Vagina (tissue), 2 donors: ENCODE measurements around the gene SCN4B. TPM values are rescaled to one million over a fixed set of nuclear protein-coding genes. Genes with fewer than 3 reads are reported as not detected.

ENCODE experiments used
- DNase-seq, 2 donors: peaks; one replicate each; pipeline ENCODE4 v3.0.0-alpha.2; 2017; ENCODE audit errors: extremely low spot score in 2 of 2
- H3K27ac ChIP-seq: fragments of 200-600 bp; sonication (generic); one replicate; pipeline ENCODE4 v1.5.1; 2019
- H3K27me3 ChIP-seq: fragments of 200-600 bp; sonication (generic); one replicate; pipeline ENCODE4 v1.5.1; 2019
- H3K36me3 ChIP-seq, 2 donors: fragments of 200-600 bp; sonication (generic); one replicate each; pipeline ENCODE4 v1.5.1; 2017 to 2019
- H3K4me1 ChIP-seq: fragments of 200-600 bp; sonication (generic); one replicate; pipeline ENCODE4 v1.5.1; 2019
- H3K4me3 ChIP-seq, 2 donors: fragments of 200-600 bp; sonication (generic); 1 replicate in 1 of 2; 2 replicates in 1 of 2; pipeline ENCODE4 v1.5.1; 2016 to 2019
- H3K9me3 ChIP-seq: fragments of 200-600 bp; sonication (generic); one replicate; pipeline ENCODE4 v1.5.1; 2019
- POLR2A ChIP-seq, 2 donors: fragments of 450-650 bp; IDR thresholded peaks; one replicate each; pipeline ENCODE4 v1.6.1; 2017; ENCODE audit warnings: antibody characterized with exemption in 2 of 2, mild to moderate bottlenecking in 2 of 2, moderate library complexity in 2 of 2
- POLR2AphosphoS5 ChIP-seq, 2 donors: sonication (generic); formaldehyde crosslinking; IDR thresholded peaks; one replicate each; pipeline ENCODE4 v1.9.0; 2017; ENCODE audit warnings: antibody characterized with exemption in 2 of 2, mild to moderate bottlenecking in 2 of 2, low read depth in 1 of 2; ENCODE audit not compliant: insufficient read depth in 1 of 2
- intact Hi-C: fragments of 100-400 bp; cut with DNase I; formaldehyde crosslinking; loops from one replicate; pipeline ENCODE4 v1.15.1; 2023
- total RNA-seq: library from RNA; depleted of rRNA; stranded (reverse); fragments of >200 nt; gene quantifications from one replicate; pipeline ENCODE4 v1.2.3, GENCODE V29; 2016
- TF ChIP-seq, protein P1 (sequence below), 3 experiments: fragments of 450-650 bp in 2 of 3; fragments of 200-600 bp in 1 of 3; sonication (generic) in 1 of 3; IDR thresholded peaks; one replicate each; pipeline ENCODE4 v1.5.1; 2017 to 2019; ENCODE audit warnings: antibody characterized with exemption in 3 of 3, mild to moderate bottlenecking in 2 of 3, moderate library complexity in 2 of 3

SCN4B gene
- total RNA-seq, 1 donor from 2014 or later = 0.98 TPM

DNA sequence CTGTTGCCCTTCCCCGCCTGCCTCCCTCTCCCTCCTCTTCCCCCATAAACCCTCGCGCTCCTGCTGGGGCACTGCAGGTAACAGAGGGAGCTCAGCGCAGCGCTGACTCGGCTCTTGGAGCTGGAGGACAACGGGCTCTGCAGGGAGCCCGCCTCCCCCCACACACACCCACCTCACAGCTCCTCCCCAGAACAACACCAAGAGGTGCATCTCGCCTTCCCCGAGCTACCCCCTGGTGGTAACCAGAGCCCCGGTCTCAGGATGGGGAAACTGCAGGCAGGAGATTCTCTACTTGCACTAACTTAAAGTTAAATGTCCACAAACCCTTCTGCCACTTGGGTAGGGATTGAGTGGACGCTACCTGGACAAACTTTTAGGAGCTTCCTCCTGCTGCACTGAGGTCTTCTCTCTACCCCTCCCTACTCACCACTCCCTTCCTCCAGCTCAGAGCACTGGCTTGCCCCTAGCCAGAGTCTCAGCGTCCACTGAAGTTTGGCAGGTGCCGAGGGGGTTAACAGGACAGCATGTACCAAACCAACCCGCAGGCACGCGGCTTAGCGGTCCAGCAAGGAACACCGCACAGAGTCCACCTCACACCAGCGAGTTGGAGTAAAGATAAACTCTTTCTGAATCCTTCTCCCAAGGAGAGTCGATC, 4.0 kb upstream of the SCN4B start:
- H3K4me3 ChIP-seq = no peak overlapping the region
- TF ChIP-seq POLR2A (IDR thresholded peaks at IDR 0.05) (no peak), POLR2AphosphoS5 (IDR thresholded peaks at IDR 0.05; ENCODE audit: insufficient read depth in 1 of 2, low read depth in 1 of 2) (no peak)
- TF ChIP-seq, protein P1, sequence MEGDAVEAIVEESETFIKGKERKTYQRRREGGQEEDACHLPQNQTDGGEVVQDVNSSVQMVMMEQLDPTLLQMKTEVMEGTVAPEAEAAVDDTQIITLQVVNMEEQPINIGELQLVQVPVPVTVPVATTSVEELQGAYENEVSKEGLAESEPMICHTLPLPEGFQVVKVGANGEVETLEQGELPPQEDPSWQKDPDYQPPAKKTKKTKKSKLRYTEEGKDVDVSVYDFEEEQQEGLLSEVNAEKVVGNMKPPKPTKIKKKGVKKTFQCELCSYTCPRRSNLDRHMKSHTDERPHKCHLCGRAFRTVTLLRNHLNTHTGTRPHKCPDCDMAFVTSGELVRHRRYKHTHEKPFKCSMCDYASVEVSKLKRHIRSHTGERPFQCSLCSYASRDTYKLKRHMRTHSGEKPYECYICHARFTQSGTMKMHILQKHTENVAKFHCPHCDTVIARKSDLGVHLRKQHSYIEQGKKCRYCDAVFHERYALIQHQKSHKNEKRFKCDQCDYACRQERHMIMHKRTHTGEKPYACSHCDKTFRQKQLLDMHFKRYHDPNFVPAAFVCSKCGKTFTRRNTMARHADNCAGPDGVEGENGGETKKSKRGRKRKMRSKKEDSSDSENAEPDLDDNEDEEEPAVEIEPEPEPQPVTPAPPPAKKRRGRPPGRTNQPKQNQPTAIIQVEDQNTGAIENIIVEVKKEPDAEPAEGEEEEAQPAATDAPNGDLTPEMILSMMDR (IDR thresholded peaks at IDR 0.05) = no peak
- intact Hi-C loops = no loop called here
- H3K36me3 ChIP-seq = no peaks in the 10 kb centered on the region
- DNase-seq = no peak
- peaks cover 17% of the 10 kb centered on the region for H3K4me1 ChIP-seq
- H3K27ac ChIP-seq = no peak overlapping the region
- H3K27me3 ChIP-seq = peaks cover 4% of the 10 kb centered on the region
- no peaks in the 10 kb centered on the region for H3K9me3 ChIP-seq

DNA sequence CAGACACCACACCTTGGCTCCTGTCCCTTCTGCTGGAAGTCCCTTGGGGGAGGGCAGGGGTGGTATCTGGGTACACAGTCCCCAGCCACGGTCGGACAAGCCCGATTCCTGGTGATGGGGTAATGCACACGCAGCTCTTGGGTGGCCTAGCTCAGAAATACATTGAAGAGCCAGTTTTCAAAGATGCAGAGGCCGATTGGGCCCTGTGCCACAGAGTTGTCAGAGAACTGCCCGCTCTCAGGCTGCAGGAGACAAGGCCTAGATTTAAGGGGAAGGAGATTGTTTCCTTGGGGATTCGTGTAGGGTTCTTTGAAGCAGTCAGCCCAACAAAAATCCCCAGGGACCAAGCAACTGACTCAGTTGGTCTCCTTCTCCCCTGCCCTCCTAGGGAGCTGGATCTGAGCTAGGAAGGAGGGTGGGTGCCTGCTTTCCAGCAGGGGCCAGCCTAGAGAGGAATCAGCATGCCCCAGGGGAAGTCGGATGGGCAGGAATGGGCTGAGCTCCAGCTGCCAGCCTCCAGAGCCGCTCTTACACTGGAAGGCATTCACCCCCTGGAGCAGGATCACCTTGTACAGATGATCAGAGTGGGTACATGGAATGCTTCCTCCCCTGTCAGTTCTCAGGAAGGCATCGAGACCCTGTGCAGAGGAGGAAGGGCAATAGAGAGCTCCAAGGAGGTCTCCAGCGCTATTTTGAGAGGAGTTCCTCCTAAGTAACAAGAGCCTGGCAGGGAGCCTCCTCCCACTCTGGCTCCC, 3.3 kb upstream of the SCN4B start:
- Histone ChIP-seq H3K27ac (no peak overlapping the region), H3K4me1 (peaks cover 17% of the 10 kb centered on the region), H3K27me3 (peaks cover 4% of the 10 kb centered on the region), H3K36me3 (no peaks in the 10 kb centered on the region), H3K9me3 (no peaks in the 10 kb centered on the region), H3K4me3 (no peak overlapping the region)
- DNase-seq = no peak
- intact Hi-C loops = no loop called here
- no peak for TF ChIP-seq POLR2AphosphoS5 (IDR thresholded peaks at IDR 0.05; ENCODE audit: insufficient read depth in 1 of 2, low read depth in 1 of 2)
- TF ChIP-seq, protein P1 (IDR thresholded peaks at IDR 0.05) = no peak
- TF ChIP-seq POLR2A (IDR thresholded peaks at IDR 0.05) = no peak

DNA sequence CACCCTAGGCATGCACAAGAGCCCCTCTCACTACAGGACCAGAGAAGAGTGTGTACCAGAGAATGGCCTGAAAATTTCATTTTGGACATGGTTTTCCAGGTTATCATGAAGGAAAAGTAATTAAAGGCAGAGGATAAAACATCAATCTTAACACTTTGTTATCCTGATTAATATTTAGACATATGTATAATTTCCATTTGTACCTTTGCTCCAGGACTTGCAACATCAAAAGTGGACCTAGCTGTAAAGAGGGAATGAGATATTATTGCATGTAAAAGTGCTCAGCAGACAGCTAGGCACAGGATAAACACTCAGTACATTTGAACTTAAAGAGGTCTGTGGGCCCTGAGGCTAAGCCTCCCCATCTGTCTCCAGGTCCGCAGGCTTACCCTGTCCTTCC, 2.0 kb upstream of the SCN4B start:
- Histone ChIP-seq H3K9me3 (no peaks in the 10 kb centered on the region), H3K27me3 (peaks cover 4% of the 10 kb centered on the region), H3K27ac (no peak overlapping the region), H3K4me1 (peaks cover 17% of the 10 kb centered on the region), H3K4me3 (no peak overlapping the region), H3K36me3 (no peaks in the 10 kb centered on the region)
- no peak for DNase-seq
- intact Hi-C loops = no loop called here
- no peak for TF ChIP-seq POLR2AphosphoS5 (IDR thresholded peaks at IDR 0.05; ENCODE audit: insufficient read depth in 1 of 2, low read depth in 1 of 2)

DNA sequence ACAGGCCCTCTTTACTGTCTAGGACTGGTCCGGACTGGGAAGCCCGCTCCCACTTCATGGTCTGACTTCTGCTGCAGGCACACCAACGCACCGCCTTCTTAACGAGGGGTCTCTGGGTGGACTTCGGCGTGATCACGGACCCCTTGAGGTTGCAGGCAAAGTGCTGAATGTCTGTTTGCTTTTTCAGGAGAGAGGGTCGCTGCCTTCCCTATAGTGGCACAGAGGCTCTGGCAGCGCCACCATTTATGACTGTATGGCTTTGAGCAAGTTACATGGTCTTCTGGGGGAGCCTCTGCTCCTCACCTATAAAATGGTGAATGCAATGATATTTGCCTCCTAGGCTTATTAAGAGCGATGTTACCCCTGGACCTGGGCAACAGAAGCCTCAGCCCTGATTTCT, 1.4 kb upstream of the SCN4B start:
- H3K27me3 ChIP-seq = peaks cover 4% of the 10 kb centered on the region
- TF ChIP-seq POLR2A (IDR thresholded peaks at IDR 0.05) (no peak), POLR2AphosphoS5 (IDR thresholded peaks at IDR 0.05; ENCODE audit: insufficient read depth in 1 of 2, low read depth in 1 of 2) (no peak)
- TF ChIP-seq, protein P1 (IDR thresholded peaks at IDR 0.05) = no peak
- no peak for DNase-seq
- H3K4me3 ChIP-seq = no peak overlapping the region
- no peak overlapping the region for H3K27ac ChIP-seq
- H3K4me1 ChIP-seq = peaks cover 17% of the 10 kb centered on the region
- H3K36me3 ChIP-seq = no peaks in the 10 kb centered on the region
- intact Hi-C loops = no loop called here
- H3K9me3 ChIP-seq = no peaks in the 10 kb centered on the region

DNA sequence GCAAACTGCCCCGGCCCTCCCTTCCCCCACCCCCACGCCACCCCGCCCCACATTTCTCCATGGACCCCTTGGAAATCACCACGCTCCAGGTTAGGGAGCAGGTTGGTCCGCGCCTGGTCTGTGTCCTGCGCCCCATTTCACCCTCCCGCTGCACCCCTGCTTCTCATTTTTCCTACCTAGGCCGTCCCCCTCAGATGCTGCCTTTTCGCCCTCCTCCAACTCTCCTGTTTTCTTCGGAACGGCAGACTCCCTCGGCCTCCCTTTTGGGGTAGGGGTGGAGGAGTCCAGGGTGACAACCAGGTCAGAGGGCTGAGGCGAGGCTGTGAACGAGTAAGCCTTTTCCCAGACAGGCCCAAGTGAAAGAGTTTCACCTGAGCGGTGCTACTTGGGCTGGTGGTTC, 893 bp upstream of the SCN4B start:
- peak overlapping the region; percentile 39 to 63 for H3K4me3 ChIP-seq
- TF ChIP-seq, protein P1 (IDR thresholded peaks at IDR 0.05) = no peak
- TF ChIP-seq POLR2A (IDR thresholded peaks at IDR 0.05) (no peak), POLR2AphosphoS5 (IDR thresholded peaks at IDR 0.05; ENCODE audit: insufficient read depth in 1 of 2, low read depth in 1 of 2) (no peak)
- no peaks in the 10 kb centered on the region for H3K9me3 ChIP-seq
- H3K36me3 ChIP-seq = no peaks in the 10 kb centered on the region
- intact Hi-C loops = no loop called here
- peaks cover 17% of the 10 kb centered on the region for H3K4me1 ChIP-seq
- no peak for DNase-seq
- H3K27ac ChIP-seq = no peak overlapping the region
- H3K27me3 ChIP-seq = peaks cover 4% of the 10 kb centered on the region
